ENCODE data around the gene RBM23. TPM values are rescaled to one million over a fixed set of nuclear protein-coding genes. Genes with fewer than 3 reads are reported as not detected.
"Not testable (repeated sequence)": the region's sequence is repeated elsewhere in the genome, so short reads cannot be mapped to it uniquely, and the experiment has no call there.

The RBM23 gene
- 45.8 TPM for polyA plus RNA-seq (2013, experiment 1 of 2; ENCODE audit: insufficient read length)
- 37.2 TPM for polyA plus RNA-seq (2013, experiment 2 of 2; ENCODE audit: insufficient read length)

DNA sequence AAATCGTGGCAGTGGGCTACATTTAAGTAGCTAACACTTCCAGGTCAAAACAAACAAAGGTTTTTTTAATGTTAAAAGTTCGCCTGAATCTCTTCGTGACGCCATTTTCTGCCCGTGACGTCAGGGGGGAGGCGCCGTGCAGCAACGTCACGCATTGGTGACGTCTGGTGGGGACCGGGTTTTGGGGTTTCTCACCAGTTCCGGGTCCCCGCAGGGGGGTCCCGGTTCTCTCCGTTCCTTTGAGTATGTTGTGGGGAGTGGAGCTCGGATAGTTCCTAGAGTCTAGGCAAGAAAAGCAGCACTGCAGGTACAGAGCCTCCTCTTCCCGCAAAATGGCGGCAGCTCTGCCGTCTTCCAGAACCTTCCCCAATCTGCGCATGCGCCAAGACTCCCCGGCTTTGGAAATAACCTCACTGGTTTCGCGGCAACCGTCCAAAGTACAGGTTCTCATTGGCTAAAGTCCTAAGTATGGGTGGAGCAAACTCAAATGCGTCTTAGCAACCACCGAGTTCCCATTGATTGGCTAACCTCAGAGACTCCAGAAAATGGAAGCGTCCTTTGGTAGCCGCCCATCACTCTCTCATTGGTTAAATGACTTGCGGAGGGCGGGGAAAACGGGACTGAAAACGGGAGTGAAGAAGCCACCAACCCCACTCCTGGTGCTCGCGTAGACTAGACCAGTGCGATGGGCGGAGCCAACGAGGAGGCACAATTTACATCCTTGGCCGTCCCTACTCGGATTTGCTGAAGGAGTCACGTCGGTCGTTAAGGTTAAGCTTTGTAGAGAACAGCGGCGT, at the start of gene RBM23:
TSS of gene RBM23 (minus strand) at position 346 of the 797 bp plus-strand sequence.
- peak; percentile 100 for DNase-seq

GRCh38 chr14:22966783-22967269, 47.9 kb upstream of the RBM23 start:
- no peak for DNase-seq

DNA sequence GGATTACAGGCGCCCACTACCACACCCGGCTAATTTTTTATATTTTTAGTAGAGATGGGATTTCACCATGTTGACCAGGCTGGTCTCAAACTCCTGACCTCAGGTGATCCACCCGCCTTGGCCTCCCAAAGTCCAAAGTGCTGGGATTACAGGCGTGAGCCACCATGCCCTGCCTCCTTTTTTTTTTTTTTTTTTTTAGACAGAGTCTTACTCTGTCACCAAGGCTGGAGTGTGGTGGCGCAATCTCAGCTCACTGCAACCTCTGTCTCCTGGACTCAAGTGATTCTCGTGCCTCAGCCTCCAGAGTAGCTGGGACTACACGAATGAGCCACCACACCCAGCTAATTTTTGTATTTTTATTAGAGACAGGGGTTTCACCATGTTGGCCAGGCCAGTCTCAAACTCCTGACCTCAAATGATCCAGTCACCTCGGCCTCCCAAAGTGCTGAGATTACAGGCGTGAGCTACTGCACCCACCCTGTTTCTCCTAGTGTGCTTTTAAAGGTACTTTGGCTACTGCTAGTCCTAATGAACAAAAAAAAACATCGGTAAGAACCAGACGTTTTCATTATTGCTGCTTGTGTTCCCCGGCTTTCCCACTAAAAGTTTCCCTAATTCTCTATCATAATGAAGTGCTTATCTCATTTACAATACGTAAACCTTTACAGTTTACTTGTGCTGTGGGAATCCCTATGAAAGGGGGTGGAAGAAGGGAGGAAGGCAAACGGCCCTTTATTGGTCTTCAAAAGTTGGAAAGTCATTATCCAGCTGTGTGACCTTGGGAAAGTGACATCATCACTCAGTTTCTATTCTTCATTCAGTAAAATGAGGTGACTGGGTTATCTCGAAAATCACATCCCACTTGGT, 47.2 kb upstream of the RBM23 start:
- not testable (repeated sequence) for DNase-seq

DNA sequence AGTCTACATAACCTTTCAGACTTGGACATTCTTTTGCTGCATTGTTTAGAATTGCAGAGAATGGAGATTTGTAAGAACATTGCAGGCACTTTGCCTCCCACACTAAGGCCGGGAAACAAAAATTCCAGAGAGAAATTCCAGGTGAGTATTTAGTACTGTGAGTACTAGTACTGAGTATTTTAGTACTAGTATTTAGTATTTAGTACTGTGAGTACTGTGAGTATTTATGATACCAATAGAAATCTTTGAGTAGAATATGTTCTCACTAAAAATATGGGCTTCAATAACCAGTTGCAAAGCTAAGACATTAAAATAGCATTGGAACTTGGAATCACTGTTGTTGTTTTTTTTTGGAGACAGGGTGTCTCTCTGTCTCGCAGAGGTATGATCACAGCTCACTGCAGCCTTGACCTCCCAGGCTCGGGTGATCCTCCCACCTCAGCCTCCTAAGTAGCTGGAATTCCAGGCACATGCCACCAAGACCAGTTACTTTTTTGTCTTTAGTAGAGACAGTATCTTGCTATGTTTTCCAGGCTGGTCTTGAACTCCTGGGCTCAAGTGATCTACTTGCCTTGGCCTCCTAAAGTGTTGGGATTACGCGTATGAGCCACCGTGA, 43.2 kb upstream of the RBM23 start:
- no peak for DNase-seq

- DNase-seq: no peak
These were observed 37.0 kb upstream of the RBM23 start for GRCh38 chr14:22955702-22956569.

- no peak for DNase-seq
These were observed 33.5 kb upstream of the RBM23 start for GRCh38 chr14:22952418-22952817.

DNA sequence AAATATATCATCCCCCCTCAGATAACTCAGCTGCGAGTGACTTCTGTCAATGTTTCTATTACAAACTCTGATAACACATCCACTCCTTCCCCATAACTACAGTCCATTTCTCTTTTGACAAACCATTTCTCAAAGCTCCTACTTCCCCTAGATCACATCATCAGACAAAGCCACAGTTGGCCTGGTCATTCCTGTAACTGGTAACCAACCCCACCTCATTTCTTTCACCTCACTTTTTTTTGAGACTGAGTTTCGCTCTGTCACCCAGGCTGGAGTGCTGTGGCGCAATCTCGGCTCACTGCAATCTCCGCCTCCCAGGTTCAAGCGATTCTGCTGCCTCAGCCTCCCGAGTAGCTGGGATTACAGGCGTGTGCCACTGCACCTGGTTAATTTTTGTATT, 32.8 kb upstream of the RBM23 start:
- not testable (repeated sequence) for DNase-seq

GRCh38 chr14:22945642-22946041, 26.7 kb upstream of the RBM23 start:
- no peak for DNase-seq

GRCh38 chr14:22939684-22940083, 20.7 kb upstream of the RBM23 start:
- DNase-seq: peak; percentile 64

- DNase-seq: no peak
These were observed 16.2 kb upstream of the RBM23 start for GRCh38 chr14:22935156-22935555.

GRCh38 chr14:22932146-22932545, 13.2 kb upstream of the RBM23 start:
- DNase-seq: no peak

DNA sequence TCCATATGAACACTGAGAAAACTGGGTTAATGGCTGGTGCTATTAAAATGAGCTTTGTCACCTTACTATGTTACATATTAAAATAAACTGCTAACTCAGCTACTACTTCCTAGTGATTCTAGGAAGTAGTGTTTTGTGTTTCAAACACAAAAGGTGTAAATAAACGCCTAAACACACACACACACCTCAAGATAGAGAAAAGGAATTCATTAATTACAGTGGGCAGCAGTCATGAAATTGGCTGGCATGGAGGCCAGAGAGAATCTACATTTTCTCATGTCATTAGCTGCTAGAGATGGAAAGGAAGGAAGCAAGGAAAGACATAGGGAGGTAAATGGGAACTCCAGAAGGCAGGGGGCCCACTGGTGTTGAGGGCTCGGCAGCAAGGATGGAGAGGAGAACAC, 11.0 kb upstream of the RBM23 start:
- no peak for DNase-seq

GRCh38 chr14:22929104-22929960, 10.4 kb upstream of the RBM23 start, which contains the start of gene PRMT5:
PRMT5 (minus strand) TSS chr14:22929376; CDS start chr14:22929361, 15 bp downstream.
- DNase-seq: peak; percentile 100

- no peak for DNase-seq
These were observed 9.5 kb upstream of the RBM23 start for GRCh38 chr14:22928237-22929103.

- peak; percentile 9 for DNase-seq
These were observed 7.4 kb upstream of the RBM23 start for GRCh38 chr14:22926316-22926715.

GRCh38 chr14:22925513-22925912, 6.6 kb upstream of the RBM23 start:
- no peak for DNase-seq

GRCh38 chr14:22923746-22924145, 4.8 kb upstream of the RBM23 start:
- DNase-seq: no peak

DNA sequence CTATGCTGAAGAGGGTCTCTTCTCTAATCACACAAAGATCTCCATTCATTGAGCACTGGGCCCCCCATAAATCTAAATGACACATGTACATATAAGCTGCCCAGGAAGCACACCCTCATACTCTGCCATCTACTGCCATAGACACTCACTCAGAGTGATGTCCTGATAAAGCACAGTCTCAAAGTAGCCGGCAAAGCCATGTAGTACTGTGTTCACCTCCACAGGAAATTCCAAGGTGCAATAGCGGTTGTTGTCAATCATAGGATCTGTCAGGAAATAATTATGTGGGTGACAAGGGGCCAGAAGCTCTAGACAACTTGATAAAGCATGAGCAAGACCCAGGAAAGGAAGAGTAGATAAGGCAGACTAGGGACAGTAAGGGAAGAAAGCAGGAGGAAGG, 3.3 kb upstream of the RBM23 start:
- no peak for DNase-seq

DNA sequence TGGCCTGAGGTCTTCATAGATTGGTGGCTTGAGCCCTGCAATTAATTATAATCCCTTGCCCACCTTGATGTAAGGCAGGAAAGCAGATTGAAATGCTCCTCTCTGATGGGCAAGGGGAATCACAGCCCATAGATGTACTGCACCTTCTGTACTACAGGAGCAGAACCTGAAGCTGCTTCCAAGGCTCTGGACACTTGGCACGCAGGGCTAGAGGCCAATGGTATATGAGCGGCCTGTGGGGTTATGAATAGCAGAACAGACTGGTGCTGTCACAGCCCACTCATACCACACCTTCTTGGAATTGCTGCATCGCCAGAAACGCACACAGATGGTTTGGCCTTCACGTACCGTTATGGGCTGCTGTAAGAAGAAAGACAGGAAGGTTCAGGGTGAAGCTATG, 1.7 kb upstream of the RBM23 start:
- DNase-seq: no peak

DNA sequence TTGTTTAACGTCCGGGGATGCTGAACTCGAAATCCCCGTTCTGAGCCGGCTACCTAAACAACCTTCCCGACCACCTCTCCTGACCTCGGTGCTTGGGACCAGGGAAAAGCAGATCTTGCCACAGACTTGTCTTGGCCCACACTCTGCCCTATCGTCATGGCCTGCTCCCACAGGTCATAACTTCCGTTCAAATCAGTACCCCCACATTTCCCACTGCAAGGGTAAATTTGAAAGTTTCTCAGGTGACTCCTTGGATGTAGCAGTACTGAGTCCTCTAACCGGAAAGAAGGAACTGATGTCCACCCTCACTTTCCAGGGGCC, 612 bp upstream of the RBM23 start:
- no peak for DNase-seq
